Heart left ventricle (tissue), 16 donors: ENCODE data around the gene RLIM. TPM values are rescaled to one million over a fixed set of nuclear protein-coding genes. Genes with fewer than 3 reads are reported as not detected.

ENCODE experiments used
- ATAC-seq, 4 donors: fragments of 200-7000 bp; cut with Tn5 transposase; one replicate each; pipeline ENCODE4 v1.9.1; 2020 to 2022; ENCODE audit warnings: moderate library complexity in 4 of 4, mild to moderate bottlenecking in 3 of 4, moderate number of reproducible peaks in 1 of 4
- DNase-seq, 5 donors: peaks; one replicate each; pipeline ENCODE4 v3.0.0-alpha.2; 2020
- H3K27ac ChIP-seq, 12 donors: fragments of 200-600 bp; sonication (generic) in 4 of 12; one replicate each; pipeline versions ENCODE4 v1.5.0 to v1.8.0; 2016 to 2022; ENCODE audit warnings: mild to moderate bottlenecking in 2 of 12
- H3K27me3 ChIP-seq, 9 donors: fragments of 200-600 bp; sonication (generic) in 2 of 9; one replicate each; pipeline versions ENCODE4 v1.5.1 to v1.8.0; 2016 to 2022; ENCODE audit warnings: mild to moderate bottlenecking in 3 of 9
- H3K36me3 ChIP-seq, 9 donors: fragments of 200-600 bp; sonication (generic) in 2 of 9; one replicate each; pipeline versions ENCODE4 v1.5.0 to v1.8.0; 2018 to 2022; ENCODE audit warnings: mild to moderate bottlenecking in 2 of 9
- H3K4me1 ChIP-seq, 12 donors: fragments of 200-600 bp; sonication (generic) in 4 of 12; one replicate each; pipeline versions ENCODE4 v1.5.0 to v1.8.0; 2016 to 2022; ENCODE audit warnings: mild to moderate bottlenecking in 3 of 12
- H3K4me3 ChIP-seq, 12 donors: fragments of 200-600 bp; sonication (generic) in 4 of 12; one replicate each; pipeline versions ENCODE4 v1.5.0 to v1.8.0; 2017 to 2022; ENCODE audit warnings: mild to moderate bottlenecking in 9 of 12, moderate library complexity in 4 of 12
- H3K9me3 ChIP-seq, 12 donors: fragments of 200-600 bp; sonication (generic) in 4 of 12; one replicate each; pipeline versions ENCODE4 v1.5.0 to v1.8.0; 2016 to 2022; ENCODE audit warnings: mild to moderate bottlenecking in 1 of 12
- CTCF ChIP-seq, 12 donors: fragments of 200-600 bp; sonication (generic) in 4 of 12; IDR thresholded peaks; one replicate each; pipeline versions ENCODE4 v1.5.0 to v1.8.0; 2018 to 2022; ENCODE audit warnings: antibody characterized with exemption in 12 of 12, mild to moderate bottlenecking in 5 of 12
- POLR2A ChIP-seq, 2 donors: fragments of 450-650 bp; IDR thresholded peaks; one replicate each; pipeline ENCODE4 v1.6.1; 2017; ENCODE audit warnings: antibody characterized with exemption in 2 of 2, mild to moderate bottlenecking in 2 of 2, moderate library complexity in 2 of 2
- WGBS, 4 donors: extraction: QIAGEN DNeasy Blood & Tissue Kit in 2 of 4; methylation state at CpG; one replicate each; pipeline versions ENCODE4 v1.1.5 to v1.1.7; 2013 to 2018; 5-methylcytosine and 5-hydroxymethylcytosine counted together
- intact Hi-C, 10 donors: fragments of 100-400 bp; cut with DNase I; formaldehyde crosslinking; loops; one replicate each; pipeline versions ENCODE4 v1.11.1 to v1.14.2; 2022
- polyA plus RNA-seq, 2 donors: library from polyadenylated mRNA; stranded (reverse); fragments of 200-250 nt; gene quantifications; one replicate each; pipeline ENCODE4 v1.2.3, GENCODE V29; 2013
- total RNA-seq, 9 donors: library from RNA; depleted of rRNA in 2 of 9; stranded (reverse); fragments of >200 nt in 2 of 9; fragmentation: NEBNext Ultra II Directional in 3 of 9; extraction: Animal tissue kit (Norgen Biotek cat#: 25700) in 3 of 9; gene quantifications; one replicate each; pipeline versions ENCODE4 v1.1.0 to v1.2.4, GENCODE V29; 2016 to 2023
- donor health status: ischemic (EF 13 %, LVEDD 7.1; RV severe dilation, severe dysfunction).
- donor health status: healthy with polysubstance abuse.
- donor health status: DM: no; HTN: yes; CAD: no.
- donor health status: DM: no; HTN: no; CAD: no.
- donor health status: ischemic (EF 25% LVEDD 6.9; RV normal size, moderate dysfunction).
- donor health status: ischemic (EF 25% LVEDD 5.7; RV mildly dilated, moderate dysfunction).
- donor health status: healthy.
- donor health status: DM: yes; HTN: yes; CAD: no.
- donor health status: ischemic (EF 35%, LVEDD 5.7; RV mildly dilated, moderate dysfunction).
- donor health status: nonischemic (EF 11% LVEDD 7.7; RV severe dilation, severe dysfunction).
- donor health status: DM: yes; HTN: yes; CAD: no.
- donor health status: PGD.
- donor health status: ischemic (EF 29% LVEDD 5.4; RV normal size, mild dysfunction).
- donor health status: nonischemic (EF 23%, LVEDD 6.1; RV moderate dilation, normal function).

Gene RLIM
- total and polyA plus RNA-seq, 11 donors = 5.2 to 37.0 (median 24.6) TPM

GRCh38 chrX:74613370-74614092, 893 bp downstream of the RLIM start:
- peak overlapping the region; percentile 64 to 95 (median 86) for H3K4me3 ChIP-seq
- ATAC-seq = no peak
- peaks cover 0 to 28% (median 4%) of the 10 kb centered on the region in 9 donors for H3K36me3 ChIP-seq
- H3K27ac ChIP-seq = peak overlapping the region; percentile 90 to 99 (median 97)
- no peak for DNase-seq
- TF ChIP-seq CTCF (IDR thresholded peaks at IDR 0.05) (no peak), POLR2A (IDR thresholded peaks at IDR 0.05) (no peak)
- 0 to 26% (median 10%) methylated on average over 15 of the region's 15 CpGs for WGBS, 4 donors
- H3K4me1 ChIP-seq = peaks cover 0 to 20% (median 3%) of the 10 kb centered on the region in 12 donors
- H3K9me3 ChIP-seq = no peaks in the 10 kb centered on the region
- H3K27me3 ChIP-seq = no peaks in the 10 kb centered on the region
- intact Hi-C loops = no loop called here

DNA sequence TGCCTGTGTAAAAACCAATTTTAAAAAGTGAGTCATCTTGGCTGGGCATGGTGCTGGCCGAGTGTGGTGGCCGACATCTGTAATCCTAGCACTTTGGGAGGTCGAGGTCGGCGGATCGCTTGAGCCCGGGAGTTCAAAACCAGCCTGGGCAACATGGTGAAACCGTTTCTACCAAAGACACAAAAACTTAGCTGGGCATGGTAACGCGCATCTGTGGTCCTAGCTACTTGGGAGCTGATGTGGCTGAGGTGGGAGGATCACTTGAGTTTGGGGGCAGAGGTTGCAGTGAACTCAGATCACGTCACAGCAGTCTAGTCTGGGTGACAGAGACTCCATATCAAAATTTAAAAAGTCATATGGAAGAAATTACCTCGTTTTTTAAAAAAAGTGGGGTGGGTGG, 7.6 kb downstream of the RLIM start:
- no peak overlapping the region for H3K27ac ChIP-seq
- H3K9me3 ChIP-seq = no peaks in the 10 kb centered on the region
- TF ChIP-seq POLR2A (IDR thresholded peaks at IDR 0.05) (no peak), CTCF (IDR thresholded peaks at IDR 0.05) (no peak)
- DNase-seq (no peak), ATAC-seq (no peak)
- H3K4me1 ChIP-seq = peaks cover 0 to 21% (median 3%) of the 10 kb centered on the region in 12 donors
- no peak overlapping the region for H3K4me3 ChIP-seq
- 82 to 95% (median 89%) methylated on average over 12 of the region's 12 CpGs for WGBS, 4 donors
- H3K27me3 ChIP-seq = no peaks in the 10 kb centered on the region
- intact Hi-C loops = no loop called here
- peaks cover 0 to 43% (median 13%) of the 10 kb centered on the region in 9 donors for H3K36me3 ChIP-seq

DNA sequence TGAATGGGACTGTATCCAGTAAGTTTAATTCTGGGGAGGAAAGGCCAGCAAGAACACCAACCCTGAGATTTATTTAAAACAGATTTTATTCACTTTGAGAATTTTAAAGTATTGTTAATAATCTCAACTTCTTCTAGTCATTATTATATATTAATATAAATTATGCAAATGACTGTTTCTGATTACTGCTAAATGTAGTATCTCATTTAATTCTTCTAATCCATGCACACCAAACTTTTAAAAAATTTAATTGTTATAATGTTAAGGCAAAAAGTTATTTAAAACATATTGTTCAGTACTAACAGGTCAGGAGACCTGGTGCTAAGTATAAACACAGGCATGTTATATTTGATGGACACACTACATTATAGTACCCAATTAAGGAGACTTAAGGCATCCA, 8.1 kb downstream of the RLIM start:
- no peak overlapping the region for H3K4me3 ChIP-seq
- ATAC-seq (no peak), DNase-seq (no peak)
- no peaks in the 10 kb centered on the region for H3K9me3 ChIP-seq
- H3K4me1 ChIP-seq = peaks cover 0 to 17% (median 2%) of the 10 kb centered on the region in 12 donors
- H3K27ac ChIP-seq = no peak overlapping the region
- intact Hi-C loops = no loop called here
- H3K36me3 ChIP-seq = peaks cover 0 to 40% (median 13%) of the 10 kb centered on the region in 9 donors
- H3K27me3 ChIP-seq = no peaks in the 10 kb centered on the region
- TF ChIP-seq POLR2A (IDR thresholded peaks at IDR 0.05) = no peak

GRCh38 chrX:74603040-74603439, 11.4 kb downstream of the RLIM start:
- no peak for DNase-seq
- 55 to 86% (median 71%) methylated on average over 2 of the region's 2 CpGs for WGBS, 4 donors
- Histone ChIP-seq H3K27ac (no peak overlapping the region), H3K4me3 (no peak overlapping the region), H3K9me3 (no peaks in the 10 kb centered on the region), H3K36me3 (peaks cover 0 to 16% (median 1%) of the 10 kb centered on the region in 9 donors), H3K27me3 (no peaks in the 10 kb centered on the region), H3K4me1 (peaks cover 0 to 31% (median 8%) of the 10 kb centered on the region in 12 donors)
- ATAC-seq = peak in 1 of 4 donors; percentile 15
- intact Hi-C loops = no loop called here
- TF ChIP-seq POLR2A (IDR thresholded peaks at IDR 0.05) (no peak), CTCF (IDR thresholded peaks at IDR 0.05) (no peak)
